Keratinocyte (primary cell): ENCODE results near the gene TEX53. TPM values are rescaled to one million over a fixed set of nuclear protein-coding genes. Genes with fewer than 3 reads are reported as not detected.

Experiments used
- DNase-seq: peaks from one replicate; pipeline ENCODE4 v3.0.0-alpha.2; 2011; ENCODE audit warnings: low read depth, missing footprints, low spot score
- FAIRE-seq: peaks from 2 replicates; lab custom pipeline; 2011; peaks lifted over from hg19 to GRCh38; lab: Jason Lieb, UNC
- H2AFZ ChIP-seq: 2 replicates; pipeline ENCODE4 v1.6.0; 2012; ENCODE audit warnings: low read length, control low read depth, inconsistent platforms; ENCODE audit not compliant: control insufficient read depth
- H3K27ac ChIP-seq: 2 replicates; pipeline ENCODE4 v1.5.1; 2011; ENCODE audit warnings: low read length; ENCODE audit not compliant: control insufficient read depth, insufficient read depth
- H3K27me3 ChIP-seq: 3 replicates; pipeline ENCODE4 v1.6.0; 2011; ENCODE audit warnings: low read length; ENCODE audit not compliant: control insufficient read depth, insufficient read depth; ENCODE audit errors: extremely low read depth
- H3K36me3 ChIP-seq, 2 experiments: 2 replicates in 1 of 2; 3 replicates in 1 of 2; pipeline ENCODE4 v1.5.1; 2011; ENCODE audit warnings: low read length in 2 of 2, mild to moderate bottlenecking in 1 of 2; ENCODE audit not compliant: control insufficient read depth in 2 of 2, insufficient read depth in 2 of 2; ENCODE audit errors: extremely low read depth in 1 of 2
- H3K4me1 ChIP-seq: 3 replicates; pipeline ENCODE4 v1.5.1; 2011; ENCODE audit warnings: low read length; ENCODE audit not compliant: control insufficient read depth, insufficient read depth; ENCODE audit errors: extremely low read depth
- H3K4me2 ChIP-seq: 3 replicates; pipeline ENCODE4 v1.6.0; 2011; ENCODE audit warnings: low read depth, low read length; ENCODE audit not compliant: control insufficient read depth, insufficient read depth; ENCODE audit errors: extremely low read depth
- H3K4me3 ChIP-seq, 3 experiments: fragments of 200-600 bp in 1 of 3; sonication (generic) in 1 of 3; 2 replicates in 2 of 3; 3 replicates in 1 of 3; pipeline ENCODE4 v1.5.1; 2011 to 2016; ENCODE audit warnings: low read length in 3 of 3, mild to moderate bottlenecking in 3 of 3, control low read depth in 2 of 3, inconsistent platforms in 1 of 3, low read depth in 1 of 3, mixed read lengths in 1 of 3, mixed run types in 1 of 3, moderate library complexity in 1 of 3; ENCODE audit not compliant: control insufficient read depth in 2 of 3, insufficient read depth in 2 of 3; ENCODE audit errors: extremely low read depth in 1 of 3
- H3K79me2 ChIP-seq: 2 replicates; pipeline ENCODE4 v1.6.0; 2012; ENCODE audit warnings: low read length; ENCODE audit not compliant: control insufficient read depth, insufficient read depth
- H3K9ac ChIP-seq: 3 replicates; pipeline ENCODE4 v1.6.0; 2011; ENCODE audit warnings: low read length; ENCODE audit not compliant: control insufficient read depth, insufficient read depth; ENCODE audit errors: extremely low read depth
- H3K9me1 ChIP-seq: 3 replicates; pipeline ENCODE4 v1.6.0; 2011; ENCODE audit warnings: low read length; ENCODE audit not compliant: control insufficient read depth, insufficient read depth; ENCODE audit errors: extremely low read depth
- H3K9me3 ChIP-seq: 2 replicates; pipeline ENCODE4 v1.5.1; 2012; ENCODE audit warnings: low read depth, low read length; ENCODE audit not compliant: control insufficient read depth
- H4K20me1 ChIP-seq: 3 replicates; pipeline ENCODE4 v1.6.0; 2011; ENCODE audit warnings: low read length; ENCODE audit not compliant: control insufficient read depth, insufficient read depth; ENCODE audit errors: extremely low read depth
- CTCF ChIP-seq, 3 experiments: IDR thresholded peaks in 1 of 3; conservative IDR thresholded peaks in 1 of 3; optimal IDR thresholded peaks in 1 of 3; 2 replicates in 2 of 3; 3 replicates in 1 of 3; pipeline versions ENCODE3 to v1.5.1; 2011; ENCODE audit warnings: low read length in 3 of 3, mild to moderate bottlenecking in 3 of 3, moderate library complexity in 2 of 3, control low read depth in 1 of 3, inconsistent platforms in 1 of 3; ENCODE audit not compliant: insufficient read depth in 2 of 3; ENCODE audit errors: extremely low read depth in 1 of 3
- EZH2 ChIP-seq: IDR thresholded peaks from one replicate; pipeline ENCODE4 v1.6.1; 2012; ENCODE audit warnings: inconsistent platforms, mild to moderate bottlenecking, low read length, moderate library complexity
- dilution Hi-C: fragments of 300-500 bp; cut with MboI; formaldehyde crosslinking; loops from one replicate; pipeline ENCODE4 v1.7.0; 2020; ENCODE audit warnings: low sequenced_read_pairs; ENCODE audit not compliant: extremely low pct_ligation_motif_present
- polyA plus RNA-seq, 5 experiments: library from polyadenylated mRNA; depleted of rRNA in 3 of 5; stranded (reverse) in 3 of 5; stranded (forward) in 1 of 5; unstranded in 1 of 5; fragments of >200 nt; gene quantifications; 1 replicate in 1 of 5; 2 replicates in 3 of 5; 3 replicates in 1 of 5; pipeline versions ENCODE4 v1.2.1 to v1.2.3, GENCODE V29; 2011 to 2012; ENCODE audit warnings: missing spikeins in 2 of 5, low read depth in 1 of 5, low replicate concordance in 1 of 5

TEX53 gene
- polyA plus RNA-seq, 1 donor (not counting 4 experiments of a cell fraction or from before 2014, with no cell fraction given), result not detected

- peaks cover 2 to 4% of the 10 kb centered on the region in 2 experiments for H3K36me3 ChIP-seq
- FAIRE-seq, result no peak
- no peak overlapping the region for H3K4me2 ChIP-seq
Observed at GRCh38 chr9:114634387-114634786, 23.2 kb downstream of the TEX53 start.

GRCh38 chr9:114633438-114634089, 24.0 kb downstream of the TEX53 start:
- no peaks in the 10 kb centered on the region for H3K79me2 ChIP-seq
- peaks cover 7% of the 10 kb centered on the region for H3K4me1 ChIP-seq
- no peaks in the 10 kb centered on the region for H4K20me1 ChIP-seq
- H3K4me2 ChIP-seq, result no peak overlapping the region
- H3K27me3 ChIP-seq, result no peaks in the 10 kb centered on the region
- no peak for TF ChIP-seq CTCF (optimal IDR thresholded peaks at IDR 0.05 in 1 of 3, IDR thresholded peaks at IDR 0.05 in 1 of 3, conservative IDR thresholded peaks at IDR 0.05 in 1 of 3; ENCODE audit: extremely low read depth in 1 of 3, insufficient read depth in 2 of 3, low read length in 3 of 3)
- no peak overlapping the region for H3K9ac ChIP-seq
- H2AFZ ChIP-seq, result no peak overlapping the region
- peaks cover 3 to 4% of the 10 kb centered on the region in 2 experiments for H3K36me3 ChIP-seq
- DNase-seq (no peak), FAIRE-seq (no peak)
- no peak overlapping the region for H3K27ac ChIP-seq
- no peaks in the 10 kb centered on the region for H3K9me1 ChIP-seq
- no peak overlapping the region for H3K4me3 ChIP-seq
- no peaks in the 10 kb centered on the region for H3K9me3 ChIP-seq
- dilution Hi-C loops, result no loop called here

More at GRCh38 chr9:114634387-114634786, 23.2 kb downstream of the TEX53 start:
- TF ChIP-seq EZH2 (no peak), CTCF (optimal IDR thresholded peaks at IDR 0.05 in 1 of 3, IDR thresholded peaks at IDR 0.05 in 1 of 3, conservative IDR thresholded peaks at IDR 0.05 in 1 of 3; ENCODE audit: extremely low read depth in 1 of 3, insufficient read depth in 2 of 3, low read length in 3 of 3) (no peak)
- DNase-seq, result no peak
- no peaks in the 10 kb centered on the region for H3K79me2 ChIP-seq
- H3K4me1 ChIP-seq, result peaks cover 7% of the 10 kb centered on the region
- no peaks in the 10 kb centered on the region for H3K9me3 ChIP-seq
- H2AFZ ChIP-seq, result no peak overlapping the region
- H3K27me3 ChIP-seq, result no peaks in the 10 kb centered on the region
- H3K9ac ChIP-seq, result no peak overlapping the region
- H3K4me3 ChIP-seq, result no peak overlapping the region
- H3K9me1 ChIP-seq, result no peaks in the 10 kb centered on the region
- H3K27ac ChIP-seq, result no peak overlapping the region
- dilution Hi-C loops, result no loop called here
- H4K20me1 ChIP-seq, result no peaks in the 10 kb centered on the region
